Activated CD8-positive, alpha-beta T cell treated with anti-CD3 and anti-CD28 coated beads for 36 hours (primary cell): Measurements from ENCODE around the gene TMEM8B. TPM values are rescaled to one million over a fixed set of nuclear protein-coding genes. Genes with fewer than 3 reads are reported as not detected.
A peak's percentile ranks its signal among the peaks of the same experiment; 100 is the strongest.

Experiments
- ATAC-seq: fragments of 200-7000 bp; cut with Tn5 transposase; one replicate; pipeline ENCODE4 v1.10.0; 2021; ENCODE audit warnings: mild to moderate bottlenecking, moderate library complexity
- CTCF ChIA-PET: fragments of 350-600 bp; sonication (Branson Sonifier 250); formaldehyde crosslinking; loops from one replicate; lab custom pipeline; 2021; ENCODE audit warnings: antibody characterized with exemption; lab: Charles Lee
- POLR2A ChIA-PET: fragments of 350-600 bp; sonication (Branson Sonifier 250); formaldehyde crosslinking; loops from one replicate; lab custom pipeline; 2021; ENCODE audit warnings: antibody characterized with exemption; lab: Charles Lee
- DNase-seq: peaks from one replicate; pipeline ENCODE4 v3.0.0-alpha.2; 2020
- H3K27ac Mint-ChIP-seq: one replicate; pipeline ENCODE4 v1.8.0; 2021; ENCODE audit warnings: mild to moderate bottlenecking, mixed read lengths
- H3K27me3 Mint-ChIP-seq: one replicate; pipeline ENCODE4 v1.8.0; 2021; ENCODE audit warnings: mixed read lengths
- H3K36me3 Mint-ChIP-seq: one replicate; pipeline ENCODE4 v1.8.0; 2021; ENCODE audit warnings: low read depth, mixed read lengths
- H3K4me1 Mint-ChIP-seq: one replicate; pipeline ENCODE4 v1.8.0; 2021; ENCODE audit warnings: low read depth, mixed read lengths
- H3K4me3 Mint-ChIP-seq: one replicate; pipeline ENCODE4 v1.8.0; 2021; ENCODE audit warnings: mild to moderate bottlenecking, moderate library complexity, mixed read lengths
- H3K9me3 Mint-ChIP-seq: one replicate; pipeline ENCODE4 v1.8.0; 2021; ENCODE audit warnings: mixed read lengths
- intact Hi-C: fragments of 100-400 bp; cut with micrococcal nuclease; formaldehyde crosslinking; loops from one replicate; pipeline ENCODE4 v1.10.0; 2022
- total RNA-seq, 2 experiments: library from RNA; stranded (reverse); gene quantifications; one replicate each; pipeline ENCODE4 v1.2.3, GENCODE V29; 2021
- TF ChIP-seq, protein P1 (sequence below): fragments of 200-600 bp; IDR thresholded peaks from one replicate; pipeline ENCODE4 v1.8.0; 2022; ENCODE audit warnings: antibody characterized with exemption, mild to moderate bottlenecking

Gene TMEM8B
- total RNA-seq, 2 experiments from 2014 or later, result 3.4 to 4.3 TPM

DNA sequence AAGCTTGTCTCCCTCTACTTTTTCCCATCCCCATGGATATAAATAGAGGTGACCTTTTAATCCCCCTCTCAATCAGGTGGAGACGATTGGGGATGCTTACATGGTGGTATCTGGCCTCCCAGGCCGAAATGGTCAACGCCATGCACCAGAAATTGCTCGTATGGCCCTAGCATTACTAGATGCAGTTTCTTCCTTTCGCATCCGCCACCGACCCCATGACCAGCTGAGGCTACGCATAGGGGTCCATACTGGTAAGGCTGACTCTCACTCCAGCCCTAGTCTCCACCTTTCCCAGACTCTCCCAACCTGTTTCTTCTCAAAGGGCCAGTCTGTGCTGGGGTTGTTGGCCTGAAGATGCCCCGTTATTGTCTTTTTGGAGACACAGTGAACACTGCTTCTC lies 20.6 kb upstream of the TMEM8B start:
- no peak for ATAC-seq
- H3K4me3 Mint-ChIP-seq, result no peak overlapping the region
- TF ChIP-seq, protein P1, sequence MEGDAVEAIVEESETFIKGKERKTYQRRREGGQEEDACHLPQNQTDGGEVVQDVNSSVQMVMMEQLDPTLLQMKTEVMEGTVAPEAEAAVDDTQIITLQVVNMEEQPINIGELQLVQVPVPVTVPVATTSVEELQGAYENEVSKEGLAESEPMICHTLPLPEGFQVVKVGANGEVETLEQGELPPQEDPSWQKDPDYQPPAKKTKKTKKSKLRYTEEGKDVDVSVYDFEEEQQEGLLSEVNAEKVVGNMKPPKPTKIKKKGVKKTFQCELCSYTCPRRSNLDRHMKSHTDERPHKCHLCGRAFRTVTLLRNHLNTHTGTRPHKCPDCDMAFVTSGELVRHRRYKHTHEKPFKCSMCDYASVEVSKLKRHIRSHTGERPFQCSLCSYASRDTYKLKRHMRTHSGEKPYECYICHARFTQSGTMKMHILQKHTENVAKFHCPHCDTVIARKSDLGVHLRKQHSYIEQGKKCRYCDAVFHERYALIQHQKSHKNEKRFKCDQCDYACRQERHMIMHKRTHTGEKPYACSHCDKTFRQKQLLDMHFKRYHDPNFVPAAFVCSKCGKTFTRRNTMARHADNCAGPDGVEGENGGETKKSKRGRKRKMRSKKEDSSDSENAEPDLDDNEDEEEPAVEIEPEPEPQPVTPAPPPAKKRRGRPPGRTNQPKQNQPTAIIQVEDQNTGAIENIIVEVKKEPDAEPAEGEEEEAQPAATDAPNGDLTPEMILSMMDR, result no peak
- no peaks in the 10 kb centered on the region for H3K9me3 Mint-ChIP-seq
- peaks cover 25% of the 10 kb centered on the region for H3K4me1 Mint-ChIP-seq
- H3K36me3 Mint-ChIP-seq, result peaks cover 11% of the 10 kb centered on the region
- ChIA-PET POLR2A (no interaction called here), CTCF (interaction anchor here (5.8 kb wide), 1 partner anchor 19 kb away, joined by 30 read pairs; no protein-coding TSS in a partner anchor)
- no peaks in the 10 kb centered on the region for H3K27me3 Mint-ChIP-seq
- DNase-seq, result no peak
- no peak overlapping the region for H3K27ac Mint-ChIP-seq
- intact Hi-C loops, result no loop called here

DNA sequence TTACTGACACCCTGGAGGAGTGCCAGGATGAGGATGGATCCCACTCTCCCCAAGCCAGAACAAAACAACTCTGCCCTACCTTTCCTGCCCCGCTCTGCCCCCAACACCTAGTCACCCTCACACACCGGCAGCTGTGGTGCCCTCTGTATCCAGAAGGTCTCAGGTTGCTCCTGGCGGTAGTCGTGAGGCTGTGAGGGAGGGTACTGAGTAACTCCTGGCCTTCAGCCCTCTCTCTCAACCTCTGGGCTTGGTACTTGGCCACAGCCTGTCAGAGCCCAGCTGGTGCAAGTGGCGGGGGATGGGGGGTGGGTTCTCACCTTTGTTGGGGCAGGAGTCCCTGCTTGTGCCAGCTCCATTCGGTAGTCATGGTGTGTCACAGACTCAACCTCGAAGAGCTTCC lies 18.9 kb upstream of the TMEM8B start:
- DNase-seq, result no peak
- H3K4me3 Mint-ChIP-seq, result no peak overlapping the region
- peaks cover 13% of the 10 kb centered on the region for H3K36me3 Mint-ChIP-seq
- ChIA-PET POLR2A (no interaction called here), CTCF (interaction anchor here (1.4 to 2.8 kb wide), 2 partner anchors 17 to 93 kb away, joined by 4 to 18 read pairs; no protein-coding TSS in a partner anchor)
- H3K9me3 Mint-ChIP-seq, result no peaks in the 10 kb centered on the region
- no peaks in the 10 kb centered on the region for H3K27me3 Mint-ChIP-seq
- ATAC-seq, result no peak
- H3K27ac Mint-ChIP-seq, result no peak overlapping the region
- H3K4me1 Mint-ChIP-seq, result peaks cover 33% of the 10 kb centered on the region
- intact Hi-C loops, result loop anchor here (10.0 kb wide), 1 partner anchor 155 kb away; the partner anchor contains the start of genes CCDC107, RMRP and SIT1
- TF ChIP-seq, protein P1, result no peak

DNA sequence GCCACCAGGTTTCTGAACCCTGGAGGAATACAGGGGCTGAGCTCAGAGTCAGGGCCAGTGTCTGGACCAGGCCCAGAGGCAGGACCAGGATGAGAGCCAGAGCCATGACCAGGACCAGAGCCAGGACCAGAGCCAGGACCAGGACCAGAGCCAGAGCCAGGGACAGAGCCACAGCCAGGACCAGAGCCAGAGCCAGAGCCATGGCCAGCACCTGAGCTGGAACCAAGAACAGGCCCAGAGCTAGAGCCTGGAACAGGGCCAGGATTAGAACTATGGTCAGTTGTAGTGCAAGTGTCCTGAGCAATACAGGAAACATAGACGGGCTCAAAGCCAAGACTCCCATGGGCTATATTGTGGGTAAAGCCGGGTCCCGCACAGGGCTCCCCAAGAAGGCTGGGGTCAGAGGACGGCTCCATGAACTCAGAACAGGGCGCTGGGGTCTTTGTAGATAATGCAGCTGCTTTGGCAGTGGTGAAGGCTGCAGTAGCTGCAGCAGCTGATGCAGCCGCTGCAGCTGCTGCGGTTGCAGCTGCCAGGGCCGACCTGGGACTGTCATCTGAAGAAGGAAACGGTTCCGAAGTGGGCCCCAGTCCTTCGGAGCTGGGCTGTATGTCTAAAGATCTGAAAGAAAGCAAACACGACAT lies 17.5 kb upstream of the TMEM8B start:
- H3K9me3 Mint-ChIP-seq, result no peaks in the 10 kb centered on the region
- CTCF ChIA-PET, result interaction anchor here (0.8 to 4.4 kb wide), 16 partner anchors 9 to 378 kb away, joined by 3 to 22 read pairs (median 4); partner anchors contain the start of genes CCDC107, GBA2, RGP1 and RMRP
- POLR2A ChIA-PET, result interaction anchor here (0.7 to 2.4 kb wide), 7 partner anchors 11 to 208 kb away, joined by 3 to 6 read pairs (median 3); partner anchors contain the start of genes CCDC107, FAM221B, RMRP and TMEM8B
- H3K36me3 Mint-ChIP-seq, result peaks cover 9% of the 10 kb centered on the region
- H3K4me3 Mint-ChIP-seq, result peak overlapping the region; percentile 92
- intact Hi-C loops, result loop anchor here (10.0 kb wide), 1 partner anchor 157 kb away; the partner anchor contains the start of genes CCDC107, RMRP and SIT1
- no peak for DNase-seq
- H3K27ac Mint-ChIP-seq, result peak overlapping the region; percentile 91
- peaks cover 37% of the 10 kb centered on the region for H3K4me1 Mint-ChIP-seq
- no peaks in the 10 kb centered on the region for H3K27me3 Mint-ChIP-seq
- TF ChIP-seq, protein P1, result no peak
- no peak for ATAC-seq

DNA sequence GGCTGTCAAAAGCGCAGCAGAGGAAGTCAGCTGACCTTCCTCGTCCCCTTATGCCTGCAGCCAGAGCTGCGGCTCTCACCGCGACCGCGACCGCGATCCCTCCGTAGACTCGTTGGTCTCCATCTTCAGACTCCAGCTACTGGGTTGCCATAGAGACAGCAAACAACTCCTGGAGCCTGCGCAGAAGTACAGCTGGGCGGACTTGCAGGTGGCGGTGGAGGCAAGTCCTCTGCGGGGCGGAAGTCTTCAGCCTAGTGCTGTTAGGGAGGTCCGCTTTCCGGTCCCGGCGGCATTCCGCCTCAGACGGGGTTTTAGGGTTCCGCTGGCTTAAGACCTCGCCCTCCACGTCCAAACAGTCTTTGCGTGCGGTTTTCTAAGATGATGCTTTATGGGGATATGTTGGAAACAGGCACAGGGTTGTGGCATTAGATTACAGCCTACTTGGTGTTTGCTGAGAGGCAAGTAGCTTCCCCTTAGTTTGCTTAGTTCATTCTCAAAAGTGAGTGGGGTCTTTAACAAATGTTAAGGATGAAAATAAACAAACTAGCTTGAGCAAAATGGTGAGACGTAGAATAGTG lies 16.9 kb upstream of the TMEM8B start, which contains the start of gene SPAG8:
SPAG8 (minus strand) TSS at position 238 of the 578 bp plus-strand sequence; CDS start at position 123, 115 bp downstream.
- Mint-ChIP-seq H3K36me3 (peaks cover 6% of the 10 kb centered on the region), H3K9me3 (no peaks in the 10 kb centered on the region), H3K4me3 (peak within 1 kb of the TSS; percentile 92), H3K27ac (peak within 1 kb of the TSS; percentile 91), H3K4me1 (peaks cover 37% of the 10 kb centered on the region), H3K27me3 (no peaks in the 10 kb centered on the region)
- ChIA-PET CTCF (interaction anchor here (0.8 to 4.4 kb wide), 16 partner anchors 9 to 377 kb away, joined by 3 to 22 read pairs (median 4); partner anchors contain the start of genes CCDC107, GBA2, RGP1 and RMRP), POLR2A (interaction anchor here (0.7 to 2.4 kb wide), 8 partner anchors 10 to 208 kb away, joined by 3 to 6 read pairs (median 3); partner anchors contain the start of genes CCDC107, FAM221B, RMRP and TMEM8B)
- TF ChIP-seq, protein P1, result no peak
- DNase-seq (peak; percentile 97), ATAC-seq (peak; percentile 67)
- intact Hi-C loops, result loop anchor here (10.0 kb wide), 1 partner anchor 157 kb away; the partner anchor contains the start of genes CCDC107, RMRP and SIT1
